HG03039 (cell line): ENCODE measurements around the gene RRP1B.
"Not testable (repeated sequence)": the region's sequence is repeated elsewhere in the genome, so short reads cannot be mapped to it uniquely, and the experiment has no call there.

Experiments used
- ATAC-seq: cut with Tn5 transposase; IDR thresholded peaks from one replicate; pipeline ENCODE4 v1.9.1; 2021; ENCODE audit warnings: mild to moderate bottlenecking, moderate library complexity; ENCODE audit not compliant: unreplicated experiment

RRP1B gene, protein sequence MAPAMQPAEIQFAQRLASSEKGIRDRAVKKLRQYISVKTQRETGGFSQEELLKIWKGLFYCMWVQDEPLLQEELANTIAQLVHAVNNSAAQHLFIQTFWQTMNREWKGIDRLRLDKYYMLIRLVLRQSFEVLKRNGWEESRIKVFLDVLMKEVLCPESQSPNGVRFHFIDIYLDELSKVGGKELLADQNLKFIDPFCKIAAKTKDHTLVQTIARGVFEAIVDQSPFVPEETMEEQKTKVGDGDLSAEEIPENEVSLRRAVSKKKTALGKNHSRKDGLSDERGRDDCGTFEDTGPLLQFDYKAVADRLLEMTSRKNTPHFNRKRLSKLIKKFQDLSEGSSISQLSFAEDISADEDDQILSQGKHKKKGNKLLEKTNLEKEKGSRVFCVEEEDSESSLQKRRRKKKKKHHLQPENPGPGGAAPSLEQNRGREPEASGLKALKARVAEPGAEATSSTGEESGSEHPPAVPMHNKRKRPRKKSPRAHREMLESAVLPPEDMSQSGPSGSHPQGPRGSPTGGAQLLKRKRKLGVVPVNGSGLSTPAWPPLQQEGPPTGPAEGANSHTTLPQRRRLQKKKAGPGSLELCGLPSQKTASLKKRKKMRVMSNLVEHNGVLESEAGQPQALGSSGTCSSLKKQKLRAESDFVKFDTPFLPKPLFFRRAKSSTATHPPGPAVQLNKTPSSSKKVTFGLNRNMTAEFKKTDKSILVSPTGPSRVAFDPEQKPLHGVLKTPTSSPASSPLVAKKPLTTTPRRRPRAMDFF

DNA sequence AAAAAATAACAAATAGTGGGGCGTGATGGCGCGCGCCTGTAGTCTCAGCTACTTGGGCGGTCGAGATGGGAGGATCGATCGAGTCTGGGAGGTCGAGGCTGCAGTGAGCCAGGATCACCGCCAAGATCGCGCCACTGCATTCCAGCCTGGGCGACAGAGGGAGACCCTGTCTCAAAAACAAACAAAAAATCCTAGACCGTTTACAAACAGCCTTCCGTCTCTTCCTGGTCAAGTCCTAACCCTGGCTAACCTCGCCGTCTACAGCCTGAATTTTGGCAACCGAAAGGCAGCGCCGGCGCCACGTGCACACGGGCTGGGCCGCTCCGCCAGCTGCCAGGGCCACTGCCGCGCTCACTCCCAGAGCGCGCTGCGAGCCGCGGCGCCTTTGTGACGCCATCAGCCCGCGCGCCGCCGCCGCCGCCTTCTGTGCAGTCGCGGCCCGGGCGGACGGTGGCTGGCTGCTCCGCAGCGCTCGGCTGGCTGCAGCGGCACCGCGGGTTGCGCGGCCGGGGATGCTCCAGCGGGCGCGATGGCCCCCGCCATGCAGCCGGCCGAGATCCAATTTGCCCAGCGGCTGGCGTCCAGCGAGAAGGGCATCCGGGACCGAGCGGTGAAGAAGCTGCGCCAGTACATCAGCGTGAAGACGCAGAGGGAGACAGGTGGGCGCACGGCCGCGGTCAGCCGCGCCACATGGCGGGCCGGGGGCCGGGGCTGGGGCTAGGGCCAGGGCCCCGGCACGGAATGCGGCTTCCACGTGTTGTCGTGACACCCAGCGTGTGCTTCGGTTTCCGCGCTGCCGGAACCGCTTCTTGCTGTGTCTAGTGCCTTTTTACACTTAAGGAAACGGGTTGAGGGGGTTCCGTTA, at the start of gene RRP1B, which contains the start of gene HSF2BP:
RRP1B (plus strand) TSS at position 425 of the 865 bp plus-strand sequence; CDS start at position 530, 105 bp downstream.
HSF2BP (minus strand) TSS at position 353 of the 865 bp plus-strand sequence. CDS start 1,392 bp downstream, outside the sequence.
- peak; percentile 66 for ATAC-seq

DNA sequence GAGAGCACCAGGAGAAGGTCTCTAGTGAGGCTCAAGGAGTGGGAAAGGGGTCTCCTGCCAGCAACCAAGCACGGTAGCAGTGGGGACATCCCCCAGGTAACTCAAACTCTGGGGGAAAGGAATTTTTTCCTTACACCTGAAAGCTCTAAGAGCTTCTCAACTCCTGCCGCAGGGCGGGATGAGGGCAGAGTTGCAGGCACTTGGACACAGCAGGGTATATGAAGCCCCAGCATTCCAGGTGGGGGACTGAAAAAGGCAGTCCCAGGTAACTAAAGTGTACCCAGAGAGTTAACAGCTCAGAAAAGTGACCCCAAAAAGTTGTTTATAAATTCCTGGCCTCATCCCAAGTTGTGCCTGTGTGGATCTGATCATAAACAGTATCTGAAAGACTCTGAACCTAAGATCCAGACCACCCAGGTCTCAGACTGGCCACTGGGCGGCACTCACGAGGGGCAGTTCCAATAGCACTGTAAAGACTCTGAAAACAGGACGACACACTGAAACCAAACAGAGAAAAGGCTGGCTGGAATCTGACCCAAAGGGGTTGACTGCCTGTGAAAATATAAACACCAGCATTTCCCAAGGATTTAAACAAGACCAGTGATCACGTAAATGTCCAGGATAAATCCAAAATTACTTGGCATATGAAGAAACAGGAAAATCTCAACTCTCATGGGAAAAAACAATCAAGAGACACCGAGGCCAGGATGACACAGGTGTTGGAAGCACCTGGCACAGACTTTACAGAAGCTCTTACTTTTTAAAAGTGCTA, 47.6 kb upstream of the RRP1B start:
- no peak for ATAC-seq

DNA sequence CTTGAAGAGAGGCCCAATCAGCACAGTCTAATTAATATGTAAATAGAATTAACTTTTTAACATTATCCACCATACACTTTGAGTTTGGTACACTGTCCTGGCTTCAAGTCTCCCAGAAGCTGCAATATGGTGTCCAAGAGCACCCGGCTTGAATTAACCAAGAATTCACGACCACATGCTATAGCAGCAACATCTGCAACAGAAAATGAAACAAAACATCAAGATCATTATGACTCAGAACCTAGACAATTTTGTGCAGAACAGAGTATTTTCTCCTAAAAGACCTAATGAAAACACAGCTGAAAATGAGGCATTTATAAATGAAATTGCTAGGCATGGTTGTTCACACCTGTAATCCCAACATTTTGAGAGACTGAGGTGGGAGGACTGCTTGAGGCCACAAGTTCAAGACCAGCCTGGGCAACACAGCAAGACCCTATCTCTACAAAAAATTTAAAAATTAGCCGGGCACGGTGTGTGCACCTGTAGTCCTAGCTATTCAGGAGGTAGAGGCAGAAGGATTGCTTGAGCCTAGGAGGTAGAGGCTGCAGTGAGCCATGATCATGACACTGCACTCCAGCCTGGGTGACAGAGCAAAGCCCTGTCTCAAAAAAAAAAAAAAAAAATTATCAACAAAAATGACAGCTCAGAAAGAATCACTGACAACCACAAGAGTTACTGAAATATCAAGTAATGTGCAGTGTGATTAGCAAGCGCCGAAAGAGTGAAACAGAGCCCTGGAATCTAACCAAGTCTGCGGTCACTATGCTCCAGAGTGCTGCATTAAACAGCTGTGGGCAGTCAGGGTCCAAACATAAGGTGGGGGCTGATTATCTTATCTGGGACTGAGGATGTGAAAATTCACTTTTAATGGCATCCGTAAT, 45.4 kb upstream of the RRP1B start:
- no peak for ATAC-seq

DNA sequence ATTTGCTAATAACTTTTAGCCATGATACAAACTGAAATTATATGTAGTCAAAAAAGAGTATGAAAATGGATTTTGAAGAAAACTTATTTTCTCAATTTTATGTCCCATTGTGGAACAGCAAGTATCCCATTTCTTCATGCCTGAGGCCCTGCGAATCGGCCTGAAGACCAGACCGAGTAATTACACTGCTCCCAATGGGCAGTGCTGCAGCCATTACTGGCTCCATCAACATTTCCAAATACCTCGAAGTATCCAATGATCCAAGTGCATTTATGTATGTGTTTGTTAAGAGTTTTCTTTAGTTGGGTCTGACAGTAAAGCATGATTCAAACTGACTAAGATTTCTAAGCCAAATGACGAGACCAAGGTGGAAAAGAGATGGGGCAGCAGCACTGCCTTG, 44.5 kb upstream of the RRP1B start:
- no peak for ATAC-seq

DNA sequence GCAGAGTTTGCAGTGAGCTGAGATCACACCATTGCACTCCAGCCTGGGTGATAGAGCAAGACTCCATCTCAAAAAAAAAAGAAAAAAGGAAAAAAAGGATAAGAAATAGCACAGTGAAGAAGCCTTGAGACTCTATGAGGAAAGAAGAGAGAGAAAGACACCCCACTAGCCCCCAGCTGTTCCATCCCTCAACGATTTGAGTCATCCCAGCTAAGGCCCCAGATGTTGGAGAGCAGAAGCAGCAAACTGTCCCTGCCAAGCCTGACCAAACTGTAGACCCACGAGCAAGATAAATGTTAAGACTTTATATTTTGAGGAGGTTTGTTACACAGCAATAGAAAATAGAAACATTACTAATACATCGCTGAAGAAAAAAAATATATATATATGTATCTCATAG, 42.5 kb upstream of the RRP1B start:
- ATAC-seq: not testable (repeated sequence)

DNA sequence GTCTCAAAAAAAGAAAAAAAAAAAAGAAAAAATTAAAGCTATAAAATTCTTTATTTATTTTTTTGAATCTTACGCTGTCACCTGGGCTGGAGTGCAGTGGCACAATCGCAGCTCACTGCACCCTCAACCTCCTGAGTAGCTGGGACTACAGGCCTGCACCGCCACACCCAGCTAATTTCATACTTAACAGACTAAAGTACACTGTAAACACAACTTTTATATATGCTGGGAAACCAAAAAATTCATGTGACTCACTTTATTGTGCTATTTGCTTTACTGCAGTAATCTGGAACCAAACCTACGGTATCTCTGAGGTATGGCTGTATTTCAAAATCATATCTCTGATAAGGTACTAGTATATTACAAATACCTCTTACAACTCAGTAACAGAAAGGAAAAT, 40.4 kb upstream of the RRP1B start:
- no peak for ATAC-seq

DNA sequence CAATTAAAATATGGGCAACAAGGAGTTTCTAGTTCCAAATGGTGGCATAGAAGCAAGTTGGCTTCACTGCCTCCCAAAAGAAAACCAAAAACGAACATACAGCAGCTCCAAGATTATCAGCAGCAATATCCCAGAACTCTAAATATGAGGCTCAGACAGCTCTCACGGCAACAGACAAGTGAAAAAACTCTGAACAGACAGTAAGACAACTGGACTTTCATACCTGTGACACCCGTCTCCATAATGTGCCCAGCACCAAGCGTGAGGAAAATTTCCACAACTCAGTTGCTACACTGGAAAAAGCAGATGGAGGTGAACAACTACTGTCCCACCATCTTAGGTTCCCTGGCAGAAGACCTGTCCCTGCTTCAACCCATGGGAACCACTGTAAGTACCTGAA, 40.0 kb upstream of the RRP1B start:
- ATAC-seq: no peak

DNA sequence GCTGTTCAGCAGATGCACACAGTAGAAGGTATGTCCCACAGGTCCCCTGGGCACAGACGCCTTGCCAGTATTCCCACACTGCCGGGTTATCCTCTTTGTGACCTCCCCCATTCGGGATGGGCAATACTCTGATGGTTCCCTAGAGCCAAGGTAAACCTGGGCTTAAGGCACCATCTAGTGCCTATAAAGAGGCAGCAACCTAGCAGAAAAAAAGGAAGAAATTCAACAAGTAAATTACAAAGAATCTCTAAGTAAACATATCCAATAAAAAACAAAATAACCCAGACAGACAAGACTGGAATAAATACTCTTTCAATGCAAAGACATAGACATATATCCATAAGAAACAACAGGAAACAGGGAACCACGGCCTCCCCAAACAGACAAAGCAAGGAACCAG, 39.5 kb upstream of the RRP1B start:
- no peak for ATAC-seq

DNA sequence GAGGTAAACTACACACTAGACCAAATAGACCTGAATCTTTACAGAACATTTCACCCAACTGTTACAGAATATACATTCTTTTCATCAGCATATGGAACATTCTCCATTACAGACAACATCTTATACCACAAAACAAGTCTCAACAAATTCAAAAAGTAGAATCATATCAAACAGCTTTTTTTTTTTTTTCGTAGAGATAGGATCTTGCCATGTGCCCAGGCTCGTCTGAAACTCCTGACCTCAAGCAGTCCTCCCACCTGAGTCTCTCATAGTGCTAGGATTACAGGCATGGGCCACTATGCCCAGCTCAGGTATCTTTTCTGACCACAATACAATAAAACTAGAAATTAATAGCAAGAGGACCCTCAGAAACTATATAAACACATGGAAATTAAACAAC, 36.6 kb upstream of the RRP1B start:
- no peak for ATAC-seq

DNA sequence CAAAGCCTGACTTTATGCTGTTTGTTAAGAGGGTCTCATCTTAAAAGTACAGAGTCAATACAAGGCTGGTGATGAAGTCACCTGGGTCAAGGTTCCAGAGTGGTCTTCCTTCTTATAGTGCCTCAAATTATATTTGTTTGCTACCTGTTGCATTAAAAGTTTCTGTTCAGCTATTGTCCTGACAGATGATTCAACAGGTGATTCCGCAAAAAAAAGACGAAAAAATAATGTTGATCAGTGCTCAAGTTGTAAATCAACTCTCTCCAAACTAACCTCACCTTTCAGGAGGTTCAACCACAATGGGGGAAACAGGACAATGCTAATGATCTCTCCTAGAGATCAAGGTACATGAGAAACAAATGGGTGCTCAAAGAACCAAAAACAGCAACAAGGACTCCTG, 35.8 kb upstream of the RRP1B start:
- ATAC-seq: no peak

DNA sequence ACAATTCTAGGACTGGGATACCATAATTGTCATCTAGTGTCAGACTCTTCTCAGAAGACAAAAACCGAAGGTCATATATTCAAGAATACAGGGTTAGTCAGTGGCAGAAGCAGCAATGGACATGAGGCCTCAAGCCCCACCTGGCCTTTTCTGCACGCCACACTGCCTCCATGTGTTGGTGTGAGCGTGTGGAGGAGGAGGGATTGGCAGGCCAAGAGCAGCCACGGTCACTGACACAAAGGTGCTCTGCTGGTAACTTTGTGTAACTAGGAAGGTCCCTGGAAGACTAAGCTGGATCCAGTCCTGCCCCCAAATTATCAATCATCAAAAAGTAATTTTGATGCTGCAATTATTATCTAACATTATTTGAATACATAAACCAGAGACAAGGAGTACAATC, 35.0 kb upstream of the RRP1B start:
- ATAC-seq: no peak

DNA sequence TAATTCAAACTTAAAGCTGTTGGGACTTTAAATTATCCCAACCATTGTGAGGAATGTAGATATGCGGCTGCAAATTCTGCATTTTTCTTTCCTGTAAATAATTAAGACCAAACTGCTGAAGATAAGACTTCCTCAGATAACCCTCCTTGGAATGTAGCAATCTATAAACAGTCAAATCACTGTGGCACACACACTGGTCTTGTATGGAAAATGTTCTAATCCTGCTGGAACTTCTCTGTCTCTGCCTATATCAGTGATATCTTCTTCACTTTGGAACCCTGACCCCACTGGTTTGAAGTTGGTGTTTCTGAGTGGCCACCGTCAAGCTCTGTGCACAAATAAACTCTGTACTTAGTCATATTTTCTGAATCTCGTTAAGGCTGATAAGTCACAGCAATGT, 33.0 kb upstream of the RRP1B start:
- no peak for ATAC-seq

DNA sequence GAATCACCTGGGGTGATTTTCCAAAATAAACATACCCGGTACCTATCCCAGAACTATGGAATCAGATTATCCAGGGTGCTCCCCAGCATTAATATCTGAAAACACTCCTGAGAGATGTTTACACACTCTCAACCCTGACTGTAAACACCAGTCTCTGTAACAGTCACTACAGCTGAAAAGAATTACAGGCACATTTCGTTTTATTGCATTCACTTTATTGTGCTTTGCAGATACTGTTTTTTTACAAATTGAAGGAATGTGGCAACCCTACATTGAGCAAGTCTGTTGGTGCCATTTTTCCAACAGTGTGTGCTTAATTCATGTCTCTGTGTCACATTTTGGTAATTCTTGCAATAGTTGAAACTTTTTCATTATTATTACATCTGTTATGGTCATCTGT, 31.8 kb upstream of the RRP1B start:
- ATAC-seq: no peak

DNA sequence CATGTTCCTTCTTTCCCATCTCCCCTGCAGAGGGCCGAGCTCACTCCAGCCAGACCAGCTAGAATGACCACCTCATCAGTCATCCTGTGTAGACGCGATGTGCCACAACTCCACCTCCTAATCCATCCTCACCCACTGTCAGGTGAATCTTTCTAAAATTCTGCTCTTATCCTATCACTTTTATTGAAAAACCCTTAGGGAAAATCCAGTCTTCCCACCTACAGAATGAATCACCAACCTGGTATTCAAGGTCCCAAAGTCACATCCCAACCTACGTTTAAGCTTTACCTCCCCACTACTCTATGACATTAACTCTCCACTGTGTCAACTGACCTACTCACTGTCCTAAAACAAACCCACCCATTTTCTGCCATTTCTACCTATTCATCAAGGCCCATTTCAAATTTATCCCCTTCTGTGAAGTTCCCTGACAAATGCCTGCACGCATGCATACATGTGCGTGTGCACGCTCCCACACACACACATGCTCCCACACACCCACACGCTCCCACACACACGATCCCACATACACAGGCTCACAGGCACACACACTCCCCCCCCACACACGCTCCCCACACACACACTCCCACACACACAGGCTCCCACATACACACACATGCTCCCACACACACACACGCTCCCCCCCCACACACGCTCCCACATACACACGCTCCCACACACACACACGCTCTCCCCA, 27.8 kb upstream of the RRP1B start:
- no peak for ATAC-seq

DNA sequence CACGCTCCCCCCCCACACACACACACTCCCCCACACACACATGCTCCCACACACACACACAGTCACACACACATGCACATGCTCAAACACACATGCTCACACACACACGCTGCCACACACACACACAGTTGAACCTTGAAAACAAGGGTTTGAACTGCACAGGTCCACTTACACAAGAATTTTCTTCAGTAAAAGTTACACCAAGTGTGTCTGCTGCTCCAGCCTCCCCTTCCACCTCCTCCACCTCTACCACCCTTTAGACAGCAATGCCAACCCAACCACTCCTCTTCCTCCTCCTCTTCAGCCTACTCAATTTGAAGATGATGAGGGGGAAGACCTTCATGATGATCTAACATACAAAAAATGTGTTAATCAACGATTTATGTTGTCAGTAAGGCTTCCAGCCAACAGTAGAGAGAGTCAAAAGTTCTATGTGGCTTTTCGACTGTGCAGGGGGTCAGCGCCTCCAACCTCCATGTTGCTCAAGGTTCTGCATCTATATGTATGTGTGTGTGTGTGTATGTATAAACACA, 26.9 kb upstream of the RRP1B start:
- ATAC-seq: no peak

DNA sequence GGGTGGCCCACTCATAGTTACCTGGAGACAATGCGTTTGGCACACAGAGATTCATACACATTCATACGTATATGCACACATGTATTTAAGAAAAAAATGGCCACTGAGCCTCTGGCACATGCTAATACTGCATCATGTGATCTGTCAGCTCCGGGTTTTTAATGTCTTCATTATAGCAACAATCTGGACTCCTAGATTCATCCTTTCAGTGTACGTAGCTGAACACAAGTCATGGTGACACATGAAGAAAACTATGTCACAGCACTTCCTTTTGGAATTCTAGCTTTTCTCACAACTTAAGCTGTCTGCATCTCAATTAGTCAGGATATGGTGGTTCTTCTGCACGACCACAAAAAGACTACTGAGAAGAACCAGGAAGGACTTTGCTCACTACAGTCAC, 24.7 kb upstream of the RRP1B start:
- ATAC-seq: no peak

DNA sequence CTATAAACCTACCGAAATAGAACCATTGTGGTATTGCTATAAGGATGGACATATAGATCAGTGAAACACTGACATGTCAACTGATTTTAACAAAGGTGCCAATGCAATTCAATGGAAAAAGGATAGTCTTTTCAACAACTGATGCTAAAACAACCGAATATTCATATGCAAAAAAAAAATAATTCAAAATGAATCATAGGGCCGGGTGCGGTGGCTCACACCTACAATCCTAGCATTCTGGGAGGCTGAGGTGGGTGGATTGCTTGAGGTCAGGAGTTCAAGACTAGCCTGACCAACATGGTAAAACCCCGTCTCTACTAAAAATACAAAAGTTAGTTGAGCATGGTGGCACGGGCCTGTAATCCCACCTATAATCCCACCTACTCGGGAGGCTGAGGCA, 23.9 kb upstream of the RRP1B start:
- ATAC-seq: no peak

DNA sequence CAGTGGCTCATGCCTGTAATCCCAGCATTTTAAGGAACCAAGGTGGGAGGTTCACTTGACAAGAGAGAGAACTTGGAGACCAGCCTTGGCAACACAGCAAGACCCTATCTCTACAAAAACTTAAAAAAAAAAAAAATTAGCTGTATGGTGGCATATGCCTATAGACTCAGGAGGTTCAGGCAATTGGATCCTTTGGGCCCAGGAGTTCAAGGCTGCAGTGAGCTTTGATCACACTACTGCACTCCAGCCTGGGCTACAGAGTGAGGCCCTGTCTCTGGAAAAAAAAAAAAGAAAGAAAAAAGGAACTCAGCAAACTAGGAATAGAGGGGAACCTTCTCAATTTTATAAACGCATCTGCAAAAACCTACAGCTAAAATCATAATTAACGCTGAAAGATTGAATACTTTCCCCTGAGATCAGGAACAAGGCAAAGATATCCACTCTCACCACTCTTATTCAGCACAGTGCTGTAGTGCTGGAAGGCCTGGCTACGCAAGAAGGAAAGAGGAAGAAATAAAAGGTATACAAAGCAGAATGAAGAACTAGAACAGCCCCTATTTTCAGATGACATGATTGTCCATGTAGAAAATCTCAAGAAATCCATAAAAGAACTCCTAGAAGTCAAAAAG, 21.7 kb upstream of the RRP1B start:
- ATAC-seq: no peak
